ENCODE results near the gene SLC22A17.
"Not testable (repeated sequence)": the region's sequence is repeated elsewhere in the genome, so short reads cannot be mapped to it uniquely, and the experiment has no call there.

Gene SLC22A17

DNA sequence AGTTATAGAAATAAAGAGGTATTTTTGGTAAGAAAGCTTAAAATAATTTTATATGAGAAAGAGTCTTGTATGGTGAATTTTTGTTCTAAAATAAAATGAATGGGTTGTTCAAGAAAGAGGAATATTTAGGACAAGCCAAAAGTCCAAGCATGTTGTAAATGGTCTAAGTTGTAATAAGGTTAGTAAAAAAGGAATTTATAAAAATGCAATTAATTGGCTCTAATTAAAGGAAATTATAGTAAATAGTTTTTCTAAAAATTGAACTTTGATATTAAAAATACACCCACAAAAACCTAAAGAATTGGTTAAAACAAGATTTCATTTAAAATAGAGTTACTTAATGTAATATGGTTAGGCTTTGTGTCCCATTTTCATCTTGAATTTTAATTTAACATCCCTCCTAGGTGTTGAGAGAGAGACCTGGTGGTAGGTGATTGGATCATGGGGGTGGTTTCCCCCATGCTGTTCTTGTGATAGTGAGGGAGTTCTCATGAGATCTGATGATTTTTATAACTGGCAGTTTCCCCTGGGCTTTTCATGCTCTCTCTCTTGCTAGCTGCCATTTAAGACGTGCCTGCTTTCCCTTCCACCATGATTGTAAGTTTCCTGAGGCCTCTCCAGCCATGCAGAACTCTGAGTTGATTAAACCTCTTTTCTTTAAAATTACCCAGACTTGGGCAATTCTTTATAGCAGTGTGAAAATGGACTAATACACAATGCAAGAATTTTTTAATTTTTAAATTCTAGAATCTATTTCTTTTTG, 13.0 kb downstream of the SLC22A17 start:
- no peak for DNase-seq (ENCODE audit: low read depth)

DNA sequence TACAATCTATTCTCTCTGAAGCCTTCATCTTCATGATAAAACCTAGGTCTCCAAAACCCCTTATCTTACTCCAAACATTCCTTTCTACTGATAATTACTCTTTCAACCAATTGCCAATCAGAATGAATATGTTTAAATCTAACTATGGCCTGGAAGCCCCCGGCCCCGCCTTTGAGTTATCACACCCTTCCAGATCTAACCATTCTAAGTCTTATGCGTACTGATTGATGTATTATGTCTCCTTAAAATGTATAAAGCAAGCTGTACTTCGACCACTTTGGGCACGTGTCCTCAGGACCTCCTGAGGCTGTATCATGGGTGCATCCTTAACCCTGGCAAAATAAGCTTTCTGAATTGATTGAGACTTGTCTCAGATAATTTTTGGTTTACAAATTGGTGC, 17.1 kb downstream of the SLC22A17 start:
- DNase-seq (ENCODE audit: low read depth): no peak

DNA sequence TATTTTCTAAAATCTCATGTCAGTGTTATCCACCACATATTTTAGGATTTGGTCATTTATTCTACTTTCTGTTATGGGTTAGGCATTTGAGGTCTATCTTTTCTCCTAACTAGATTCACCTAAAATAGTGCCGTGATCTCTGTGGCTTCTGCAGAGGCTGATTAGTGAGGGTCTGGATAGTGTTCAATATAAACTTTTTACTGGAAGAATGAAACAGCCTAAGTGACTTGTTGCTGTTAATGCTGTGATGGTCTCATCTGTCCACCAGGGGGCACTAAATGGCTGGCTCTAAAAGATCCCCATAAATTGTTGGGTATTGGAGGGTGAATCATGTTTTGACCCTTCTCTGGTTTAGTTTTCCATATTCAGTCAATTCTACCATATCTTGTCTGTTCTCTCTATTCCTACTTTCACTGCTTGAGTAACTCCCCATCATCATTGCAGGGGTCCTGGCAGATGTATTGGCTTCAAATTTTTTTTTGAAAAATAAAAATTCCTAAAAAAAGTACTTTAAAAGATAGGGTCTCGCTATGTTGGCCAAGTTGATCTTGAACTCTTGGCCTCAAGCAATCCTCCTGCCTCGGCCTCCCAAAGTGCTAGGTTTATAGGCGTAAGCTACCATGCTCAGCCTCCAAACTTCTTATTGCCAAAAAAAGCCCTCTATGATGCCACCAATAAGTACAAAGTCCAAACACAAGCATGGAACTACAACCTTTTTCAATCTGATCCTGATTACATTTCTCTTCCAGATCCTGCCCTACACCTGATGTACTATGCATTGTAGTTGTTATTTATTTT, 24.5 kb downstream of the SLC22A17 start:
- DNase-seq (ENCODE audit: low read depth): peak; percentile 49

DNA sequence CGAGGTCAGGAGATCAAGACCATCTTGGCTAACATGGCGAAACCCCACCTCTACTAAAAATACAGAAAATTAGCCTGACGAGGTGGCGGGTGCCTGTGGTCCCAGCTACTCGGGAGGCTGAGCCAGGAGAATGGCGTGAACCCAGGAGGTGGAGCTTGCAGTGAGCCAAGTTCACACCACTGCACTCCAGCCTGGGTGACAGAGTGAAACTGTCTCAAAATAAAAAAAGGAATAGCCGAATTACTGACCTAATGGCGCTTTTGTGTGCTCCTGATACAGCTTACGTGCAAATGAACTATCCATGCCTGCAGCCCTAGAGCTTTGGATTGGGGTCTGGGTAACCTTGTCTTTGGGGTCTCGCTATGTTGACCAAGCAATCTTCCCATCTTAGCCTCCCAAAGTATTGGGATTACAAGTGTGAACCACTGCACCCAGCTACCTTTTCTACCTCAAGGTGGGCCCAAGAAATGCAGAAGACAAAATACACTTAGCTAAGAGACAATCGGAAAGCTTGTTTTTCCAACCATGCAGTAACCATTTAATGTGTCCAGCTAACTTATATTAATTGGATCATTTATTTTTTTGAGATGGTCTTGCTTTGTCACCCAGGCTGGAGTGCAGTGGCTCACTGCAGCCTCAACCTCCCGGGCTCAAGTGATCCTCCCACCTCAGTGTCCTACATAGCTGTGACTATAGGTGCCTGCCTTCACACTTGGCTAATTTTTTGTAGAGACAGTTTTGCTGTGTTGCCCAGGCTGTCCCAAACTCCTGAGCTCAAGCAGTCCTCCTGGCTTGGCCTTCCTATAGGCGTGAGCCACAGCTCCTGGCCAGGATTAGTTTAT, 26.0 kb downstream of the SLC22A17 start:
- no peak for DNase-seq (ENCODE audit: low read depth)

DNA sequence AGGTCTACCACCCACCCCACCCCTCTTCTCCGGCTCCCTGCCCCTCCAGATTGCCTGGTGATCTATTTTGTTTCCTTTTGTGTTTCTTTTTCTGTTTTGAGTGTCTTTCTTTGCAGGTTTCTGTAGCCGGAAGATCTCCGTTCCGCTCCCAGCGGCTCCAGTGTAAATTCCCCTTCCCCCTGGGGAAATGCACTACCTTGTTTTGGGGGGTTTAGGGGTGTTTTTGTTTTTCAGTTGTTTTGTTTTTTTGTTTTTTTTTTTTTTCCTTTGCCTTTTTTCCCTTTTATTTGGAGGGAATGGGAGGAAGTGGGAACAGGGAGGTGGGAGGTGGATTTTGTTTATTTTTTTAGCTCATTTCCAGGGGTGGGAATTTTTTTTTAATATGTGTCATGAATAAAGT, 26.9 kb downstream of the SLC22A17 start:
- DNase-seq (ENCODE audit: low read depth): not testable (repeated sequence)

DNA sequence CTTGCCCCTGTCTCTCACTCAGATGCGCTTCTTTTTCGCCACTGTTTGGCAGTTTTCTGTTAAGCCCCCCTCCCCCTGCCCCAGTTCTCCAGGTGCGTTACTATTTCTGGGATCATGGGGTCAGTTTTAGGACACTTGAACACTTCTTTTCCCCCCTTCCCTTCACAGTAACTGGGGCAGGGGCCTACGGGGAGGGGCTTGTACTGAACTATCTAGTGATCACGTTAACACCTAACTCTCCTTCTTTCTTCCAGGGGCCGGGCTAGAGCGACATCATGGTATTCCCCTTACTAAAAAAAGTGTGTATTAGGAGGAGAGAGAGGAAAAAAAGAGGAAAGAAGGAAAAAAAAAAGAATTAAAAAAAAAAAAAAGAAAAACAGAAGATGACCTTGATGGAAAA, 27.7 kb downstream of the SLC22A17 start:
- no peak for DNase-seq (ENCODE audit: low read depth)

DNA sequence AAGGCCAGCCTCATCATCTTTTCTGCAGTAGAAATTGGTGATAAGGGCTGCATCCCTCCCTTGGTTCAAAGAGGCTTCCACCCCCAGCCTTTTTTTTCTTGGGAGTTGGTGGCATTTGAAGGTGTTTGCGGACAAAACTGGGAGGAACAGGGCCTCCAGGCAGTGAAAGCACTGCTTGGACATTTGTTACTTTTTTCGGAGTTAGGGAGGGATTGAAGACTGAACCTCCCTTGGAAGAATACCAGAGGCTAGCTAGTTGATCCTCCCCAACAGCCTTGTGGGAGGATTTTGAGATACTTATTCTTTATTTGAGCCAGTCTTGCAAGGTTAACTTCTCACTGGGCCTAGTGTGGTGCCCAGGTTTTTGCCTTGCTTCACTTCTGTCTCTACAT, 28.2 kb downstream of the SLC22A17 start:
- no peak for DNase-seq (ENCODE audit: low read depth)

DNA sequence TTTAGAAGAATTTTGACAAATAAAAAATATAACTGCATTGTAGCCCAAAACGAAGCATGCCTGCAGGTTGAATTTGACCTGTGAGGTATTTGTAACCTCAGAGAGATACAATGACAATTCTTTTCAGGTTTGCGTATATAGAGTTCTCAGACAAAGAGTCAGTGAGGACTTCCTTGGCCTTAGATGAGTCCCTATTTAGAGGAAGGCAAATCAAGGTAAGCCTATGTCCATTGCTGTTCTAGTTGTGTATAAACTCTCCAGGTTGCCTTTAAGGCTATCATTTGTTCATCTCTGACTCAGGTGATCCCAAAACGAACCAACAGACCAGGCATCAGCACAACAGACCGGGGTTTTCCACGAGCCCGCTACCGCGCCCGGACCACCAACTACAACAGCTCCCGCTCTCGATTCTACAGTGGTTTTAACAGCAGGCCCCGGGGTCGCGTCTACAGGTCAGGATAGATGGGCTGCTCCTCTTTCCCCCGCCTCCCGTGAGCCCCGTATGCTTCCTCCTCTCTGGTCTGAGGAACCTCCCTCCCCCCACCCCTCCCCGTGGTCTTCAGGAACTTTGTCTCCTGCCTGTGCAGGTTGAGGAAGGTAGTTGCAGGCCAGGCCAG, 28.7 kb downstream of the SLC22A17 start:
- DNase-seq (ENCODE audit: low read depth): no peak

DNA sequence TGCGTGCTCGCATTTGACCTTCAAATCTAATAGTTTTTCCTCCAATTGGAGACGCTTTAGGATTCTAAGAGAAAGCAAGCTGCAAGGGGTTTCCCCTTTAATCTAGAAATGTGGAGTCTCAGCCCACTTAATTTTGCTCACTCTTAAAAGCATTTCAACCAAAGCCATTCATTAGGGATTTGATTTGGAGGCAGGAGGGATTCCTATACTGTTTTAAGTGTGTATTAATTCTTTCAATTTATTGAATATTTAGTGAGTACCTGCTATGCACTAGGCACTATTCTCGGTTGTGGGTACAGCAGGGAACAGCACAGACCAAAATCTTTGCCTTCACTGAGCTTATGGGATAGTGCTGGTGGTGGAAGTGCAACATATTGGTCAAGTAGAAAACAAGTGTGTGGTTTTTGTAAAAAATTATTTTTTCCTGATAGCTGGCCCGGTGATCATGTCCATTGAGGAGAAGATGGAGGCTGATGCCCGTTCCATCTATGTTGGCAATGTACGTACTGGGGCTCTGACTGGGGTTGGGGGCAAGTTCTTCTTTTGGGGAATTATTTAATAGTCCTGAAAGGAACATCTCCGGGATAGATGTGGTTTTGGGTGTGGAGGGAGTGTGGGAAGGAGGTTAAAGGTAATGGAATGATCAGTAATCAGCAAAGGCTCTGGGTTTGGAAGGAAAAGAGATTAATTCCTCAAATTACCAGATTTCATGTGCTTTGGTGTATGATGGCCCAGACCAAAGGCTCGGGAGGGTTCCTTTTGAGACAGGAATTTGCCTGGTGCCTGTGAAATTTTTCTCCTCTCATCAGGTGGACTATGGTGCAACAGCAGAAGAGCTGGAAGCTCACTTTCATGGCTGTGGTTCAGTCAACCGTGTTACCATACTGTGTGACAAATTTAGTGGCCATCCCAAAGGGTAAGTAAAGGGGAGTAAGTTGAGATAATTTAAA, 29.8 kb downstream of the SLC22A17 start:
- DNase-seq (ENCODE audit: low read depth): no peak

DNA sequence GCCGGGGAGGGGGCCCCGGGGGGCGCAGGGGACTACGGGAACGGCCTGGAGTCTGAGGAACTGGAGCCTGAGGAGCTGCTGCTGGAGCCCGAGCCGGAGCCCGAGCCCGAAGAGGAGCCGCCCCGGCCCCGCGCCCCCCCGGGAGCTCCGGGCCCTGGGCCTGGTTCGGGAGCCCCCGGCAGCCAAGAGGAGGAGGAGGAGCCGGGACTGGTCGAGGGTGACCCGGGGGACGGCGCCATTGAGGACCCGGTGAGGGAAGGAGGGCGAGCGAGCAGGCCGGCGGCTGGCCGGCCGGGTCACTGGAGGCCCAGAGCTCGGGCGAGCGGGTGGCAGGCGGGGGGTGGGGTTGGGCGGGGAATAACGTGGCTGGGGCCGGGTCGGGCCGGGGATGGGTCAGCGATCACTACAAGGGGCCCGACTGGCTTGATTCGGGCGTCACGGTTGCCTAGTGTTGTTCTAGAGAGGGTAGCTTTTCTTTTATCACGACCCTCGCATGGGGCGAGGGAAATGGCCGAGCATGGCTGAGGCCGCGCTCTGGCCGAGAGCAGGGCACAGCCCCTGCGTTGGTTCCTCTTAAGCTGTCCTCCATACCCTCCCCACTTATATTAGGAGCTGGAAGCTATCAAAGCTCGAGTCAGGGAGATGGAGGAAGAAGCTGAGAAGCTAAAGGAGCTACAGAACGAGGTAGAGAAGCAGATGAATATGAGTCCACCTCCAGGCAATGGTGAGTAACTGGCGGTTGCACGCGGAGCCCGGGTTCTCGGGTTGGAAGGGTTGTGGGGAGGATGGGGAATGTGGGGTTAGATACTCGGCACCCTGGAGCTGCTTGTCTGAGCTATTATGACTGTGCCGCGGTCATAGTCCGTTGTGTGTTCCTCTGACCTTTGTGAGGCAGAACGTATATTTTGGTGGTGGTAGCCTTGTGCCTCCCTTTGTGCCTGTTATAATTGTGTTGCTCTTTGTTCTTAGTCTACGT, 30.8 kb downstream of the SLC22A17 start:
- DNase-seq (ENCODE audit: low read depth): no peak

DNA sequence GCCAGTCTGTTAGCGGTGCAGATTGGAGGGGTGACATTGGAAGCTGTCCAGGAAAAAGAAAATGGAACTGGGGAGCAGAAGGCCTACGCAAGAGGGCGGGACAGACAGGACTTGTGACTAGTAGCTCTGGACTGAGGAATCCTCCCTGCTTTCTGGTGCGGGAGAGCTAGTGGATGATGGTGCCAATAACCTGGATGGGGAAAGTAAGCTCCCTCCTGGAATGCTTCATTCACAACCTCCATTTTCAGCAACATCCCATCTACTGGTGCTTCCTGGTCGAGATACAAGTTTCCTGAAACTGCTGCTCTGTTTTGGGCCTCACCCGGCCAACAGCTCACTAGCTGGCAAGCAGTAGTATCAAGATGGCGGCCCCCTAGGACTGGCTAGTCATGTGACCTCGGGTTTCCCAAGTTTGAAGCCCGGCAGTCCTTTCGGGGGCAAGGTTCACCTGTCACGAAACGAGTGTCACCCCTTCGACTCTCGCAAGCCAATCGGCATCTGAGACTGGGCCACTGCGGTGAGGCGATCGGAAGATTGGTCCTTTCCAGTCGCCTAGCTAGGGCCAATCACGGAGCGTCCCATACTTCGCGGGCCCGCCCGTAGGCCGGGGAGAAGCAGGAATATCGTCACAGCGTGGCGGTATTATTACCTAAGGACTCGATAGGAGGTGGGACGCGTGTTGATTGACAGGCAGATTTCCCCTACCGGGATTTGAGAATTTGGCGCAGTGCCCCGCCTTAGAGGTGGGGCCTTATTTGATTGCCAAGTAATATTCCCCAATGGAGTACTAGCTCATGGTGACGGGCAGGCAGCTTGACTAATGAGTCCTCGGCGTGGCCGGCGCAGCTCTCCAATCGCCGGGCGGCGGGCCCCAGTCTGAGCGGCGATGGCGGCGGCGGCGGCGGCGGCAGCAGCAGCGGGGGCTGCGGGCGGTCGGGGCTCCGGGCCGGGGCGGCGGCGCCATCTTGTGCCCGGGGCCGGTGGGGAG, 31.8 kb downstream of the SLC22A17 start, which contains the start of gene PABPN1:
PABPN1 (plus strand) TSS at position 874 of the 988 bp plus-strand sequence; CDS start at position 887, 13 bp downstream.
- peak; percentile 96 for DNase-seq (ENCODE audit: low read depth)

DNA sequence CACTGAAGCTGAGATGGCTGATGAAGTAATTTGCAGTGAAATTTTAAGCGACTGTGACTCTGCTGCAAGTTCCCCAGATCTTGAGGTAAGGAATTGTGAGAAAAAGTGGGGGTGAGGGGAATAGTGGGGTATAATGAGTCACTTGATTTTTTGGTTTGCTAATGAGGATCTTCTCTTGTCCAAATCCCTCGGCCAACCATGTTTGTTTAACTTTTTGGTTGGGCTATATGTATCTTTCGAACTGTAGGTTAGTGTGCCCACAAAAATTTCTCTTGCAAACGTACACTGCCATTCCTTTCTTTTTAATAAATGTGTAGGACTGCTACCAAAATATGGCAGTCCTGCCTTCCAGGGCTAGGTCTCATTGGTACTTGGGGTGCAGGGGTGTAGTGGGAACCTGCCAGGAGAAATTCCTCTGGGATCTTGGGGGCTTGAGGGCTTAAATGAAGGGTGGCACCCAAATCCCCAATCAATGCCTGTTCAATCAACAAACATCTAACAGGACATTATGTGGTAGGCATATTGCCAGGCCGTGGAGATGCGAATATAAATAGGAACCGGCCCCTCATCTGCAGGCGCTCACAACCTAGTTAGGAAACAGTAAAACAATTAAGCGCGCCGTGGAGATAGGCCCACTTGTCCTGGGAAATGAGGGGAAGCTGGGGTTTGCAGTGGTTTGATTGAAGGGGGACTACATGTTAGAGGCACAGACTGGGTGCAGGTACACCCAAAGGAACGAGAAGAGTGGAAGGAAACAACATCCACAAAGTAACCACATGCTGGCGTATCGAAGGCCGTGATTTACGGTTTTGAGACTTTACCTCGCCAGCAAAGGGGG, 32.7 kb downstream of the SLC22A17 start:
- no peak for DNase-seq (ENCODE audit: low read depth)

DNA sequence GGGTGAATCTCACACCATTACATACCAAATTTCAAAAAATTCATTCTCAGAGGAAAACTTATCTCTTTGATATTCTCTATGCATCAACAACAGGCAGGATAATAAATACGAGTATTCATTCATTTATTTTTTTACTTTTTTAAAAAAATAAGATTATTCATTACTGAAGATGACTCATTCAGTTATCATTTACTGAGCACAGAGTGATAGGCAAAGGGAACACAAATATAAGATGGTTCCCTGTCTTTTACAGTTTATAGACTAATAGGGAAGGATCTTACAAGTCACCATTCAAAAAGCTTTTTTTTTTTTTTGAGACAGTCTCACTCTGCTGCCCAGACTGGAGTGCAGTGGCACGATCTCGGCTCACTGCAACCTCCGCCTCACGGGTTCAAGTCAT, 36.4 kb downstream of the SLC22A17 start:
- DNase-seq (ENCODE audit: low read depth): no peak

DNA sequence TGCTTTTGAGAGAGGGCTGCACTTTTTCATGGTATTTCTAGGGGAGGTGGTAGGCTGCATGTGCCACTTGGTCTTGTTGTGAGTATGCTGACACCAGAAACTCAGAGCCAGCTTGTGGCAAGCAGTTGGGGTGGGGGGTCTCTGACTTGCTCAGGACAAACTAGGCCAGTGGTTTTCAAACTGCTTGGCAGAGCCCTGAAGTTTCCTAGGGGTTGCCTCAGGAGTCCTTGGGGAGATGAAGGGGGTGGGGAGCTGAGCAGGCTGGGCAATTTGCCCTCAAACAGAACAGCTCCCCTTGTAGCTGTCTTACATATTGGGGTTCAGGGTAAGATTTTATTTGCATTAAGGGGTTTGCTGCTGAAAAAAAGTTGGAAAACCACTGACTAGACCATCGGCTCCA, 42.1 kb downstream of the SLC22A17 start:
- DNase-seq (ENCODE audit: low read depth): no peak

DNA sequence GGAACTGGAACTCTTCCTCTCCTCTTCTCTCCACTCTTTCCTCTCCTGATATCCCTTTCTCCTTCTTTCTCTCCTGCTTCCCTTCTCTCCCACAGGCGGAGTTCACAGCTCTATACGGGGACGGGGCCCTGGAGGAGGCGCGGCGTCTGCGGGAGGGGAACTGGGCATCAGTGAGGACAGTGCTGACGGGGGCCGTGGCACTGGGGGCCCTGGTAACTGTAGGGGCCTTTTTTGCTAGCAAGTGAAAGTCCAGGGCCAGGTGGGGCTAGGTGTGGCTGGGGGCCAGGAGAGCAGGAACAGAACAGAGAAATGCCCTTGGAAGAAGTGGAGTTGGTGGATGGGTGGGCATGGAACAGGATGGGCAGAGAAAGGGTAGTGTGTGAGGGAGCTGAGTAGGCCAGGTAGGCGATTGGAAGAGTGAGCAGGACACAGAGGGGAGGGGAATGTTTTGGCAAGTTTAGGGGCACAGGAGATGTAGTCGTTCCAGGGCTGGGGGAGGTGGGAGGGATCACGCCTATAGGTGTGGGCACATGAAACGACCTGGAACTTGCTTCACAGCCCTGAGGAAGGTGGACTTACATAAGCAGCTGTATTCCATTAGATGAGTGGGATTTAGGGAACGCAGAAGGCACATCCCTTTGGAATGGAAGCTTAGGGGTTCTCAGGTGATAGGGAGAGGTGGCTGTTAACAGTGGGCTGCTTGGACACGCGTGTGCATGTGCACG, 43.8 kb downstream of the SLC22A17 start:
- no peak for DNase-seq (ENCODE audit: low read depth)

All from stimulated activated CD8-positive, alpha-beta memory T cell treated with anti-CD3 and anti-CD28 coated beads, Interleukin-12 subunit alpha, Interleukin-12 subunit beta, amount 100 ng/mL, for 1 hour (primary cell).